Endothelial cell of umbilical vein (primary cell): Measurements from ENCODE around the gene MGME1.

Source experiments
- CTCF ChIP-seq, 2 donors: IDR thresholded peaks; 1 replicate in 1 of 2; 2 replicates in 1 of 2; pipeline ENCODE4 v1.5.1; 2011; ENCODE audit warnings: low read length in 2 of 2, mild to moderate bottlenecking in 2 of 2, moderate library complexity in 2 of 2, control low read depth in 1 of 2, inconsistent platforms in 1 of 2, low read depth in 1 of 2; ENCODE audit not compliant: insufficient read depth in 1 of 2; ENCODE audit errors: extremely low read depth in 1 of 2
- FOS ChIP-seq: IDR thresholded peaks from 2 replicates; pipeline ENCODE4 v1.6.1; 2011; ENCODE audit warnings: mild to moderate bottlenecking, low read length, moderate library complexity, borderline replicate concordance; ENCODE audit not compliant: insufficient read depth
- JUN ChIP-seq: IDR thresholded peaks from 2 replicates; pipeline ENCODE4 v1.6.1; 2011; ENCODE audit warnings: borderline replicate concordance, low read depth; ENCODE audit not compliant: insufficient read length, insufficient read depth
- MAX ChIP-seq: IDR thresholded peaks from 2 replicates; pipeline ENCODE4 v1.6.1; 2011; ENCODE audit not compliant: insufficient read depth, insufficient read length
- POLR2A ChIP-seq: IDR thresholded peaks from 2 replicates; pipeline ENCODE4 v1.6.1; 2012; ENCODE audit warnings: low read depth, mild to moderate bottlenecking, control low read depth, low read length
- POLR2AphosphoS5 ChIP-seq: IDR thresholded peaks from 2 replicates; pipeline ENCODE4 v1.6.1; 2012; ENCODE audit warnings: low read depth, mild to moderate bottlenecking, control low read depth, low read length, moderate library complexity; ENCODE audit not compliant: insufficient read depth

GRCh38 chr20:17951323-17951722, 17.5 kb upstream of the MGME1 start:
- TF ChIP-seq CTCF (IDR thresholded peaks at IDR 0.05; ENCODE audit: extremely low read depth in 1 of 2, insufficient read depth in 1 of 2, low read depth in 1 of 2, low read length in 2 of 2) (no peak), JUN (no peak), POLR2A (no peak), POLR2AphosphoS5 (no peak), MAX (no peak), FOS (no peak)
